ENCODE results near the gene CROCC2.

- TF ChIP-seq, protein P1, sequence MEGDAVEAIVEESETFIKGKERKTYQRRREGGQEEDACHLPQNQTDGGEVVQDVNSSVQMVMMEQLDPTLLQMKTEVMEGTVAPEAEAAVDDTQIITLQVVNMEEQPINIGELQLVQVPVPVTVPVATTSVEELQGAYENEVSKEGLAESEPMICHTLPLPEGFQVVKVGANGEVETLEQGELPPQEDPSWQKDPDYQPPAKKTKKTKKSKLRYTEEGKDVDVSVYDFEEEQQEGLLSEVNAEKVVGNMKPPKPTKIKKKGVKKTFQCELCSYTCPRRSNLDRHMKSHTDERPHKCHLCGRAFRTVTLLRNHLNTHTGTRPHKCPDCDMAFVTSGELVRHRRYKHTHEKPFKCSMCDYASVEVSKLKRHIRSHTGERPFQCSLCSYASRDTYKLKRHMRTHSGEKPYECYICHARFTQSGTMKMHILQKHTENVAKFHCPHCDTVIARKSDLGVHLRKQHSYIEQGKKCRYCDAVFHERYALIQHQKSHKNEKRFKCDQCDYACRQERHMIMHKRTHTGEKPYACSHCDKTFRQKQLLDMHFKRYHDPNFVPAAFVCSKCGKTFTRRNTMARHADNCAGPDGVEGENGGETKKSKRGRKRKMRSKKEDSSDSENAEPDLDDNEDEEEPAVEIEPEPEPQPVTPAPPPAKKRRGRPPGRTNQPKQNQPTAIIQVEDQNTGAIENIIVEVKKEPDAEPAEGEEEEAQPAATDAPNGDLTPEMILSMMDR (IDR thresholded peaks at IDR 0.05), result no peak
- no peak for TF ChIP-seq POLR2AphosphoS5 (IDR thresholded peaks at IDR 0.05)
- no peak for TF ChIP-seq POLR2A (IDR thresholded peaks at IDR 0.05)
Measured at GRCh38 chr2:241007880-241008710, 102.0 kb downstream of the CROCC2 start.

Data from sigmoid colon (tissue), 4 donors.